Cardiac muscle cell (in vitro differentiated cells and primary cell): ENCODE data around the gene C2CD3. TPM values are rescaled to one million over a fixed set of nuclear protein-coding genes. Genes with fewer than 3 reads are reported as not detected.

Experiments used
- DNase-seq, 2 donors: peaks; one replicate each; pipeline versions ENCODE4 v3.0.0 to v3.0.0-alpha.2; 2010 to 2017; ENCODE audit warnings: low read depth in 1 of 2, low spot score in 1 of 2
- H3K27ac ChIP-seq: fragments of 200-600 bp; sonication (generic); 2 replicates; pipeline ENCODE4 v1.5.1; 2016
- H3K27me3 ChIP-seq: fragments of 200-600 bp; sonication (generic); 2 replicates; pipeline ENCODE4 v1.6.0; 2016; ENCODE audit warnings: control low read depth
- H3K36me3 ChIP-seq: fragments of 200-600 bp; sonication (generic); 2 replicates; pipeline ENCODE4 v1.5.1; 2016; ENCODE audit warnings: control low read depth
- H3K4me1 ChIP-seq: fragments of 200-600 bp; sonication (generic); 2 replicates; pipeline ENCODE4 v1.8.1; 2017; ENCODE audit warnings: low read depth, mild to moderate bottlenecking, mixed run types
- H3K4me3 ChIP-seq: fragments of 200-600 bp; sonication (generic); 2 replicates; pipeline ENCODE4 v1.5.1; 2016; ENCODE audit warnings: mild to moderate bottlenecking
- H3K9me3 ChIP-seq: fragments of 200-600 bp; sonication (generic); 2 replicates; pipeline ENCODE4 v1.5.1; 2017; ENCODE audit warnings: low read depth, mild to moderate bottlenecking, control low read depth
- polyA plus RNA-seq: library from polyadenylated mRNA; unstranded; fragments of >200 nt; fragmentation: Nextera tagmentation; extraction: Ambion mirVana; gene quantifications from 2 replicates; pipeline ENCODE4 v1.2.1, GENCODE V29; 2016
- total RNA-seq: library from RNA; depleted of rRNA; stranded (reverse); fragments of >200 nt; gene quantifications from 2 replicates; pipeline ENCODE4 v1.2.3, GENCODE V29; 2016
- TF ChIP-seq, protein P1 (sequence below): IDR thresholded peaks from 2 replicates; pipeline ENCODE4 v1.5.1; 2012; ENCODE audit warnings: low read depth, mild to moderate bottlenecking, low read length

The C2CD3 gene
- total and polyA plus RNA-seq, 2 experiments from 2014 or later: 10.2 to 13.3 TPM

DNA sequence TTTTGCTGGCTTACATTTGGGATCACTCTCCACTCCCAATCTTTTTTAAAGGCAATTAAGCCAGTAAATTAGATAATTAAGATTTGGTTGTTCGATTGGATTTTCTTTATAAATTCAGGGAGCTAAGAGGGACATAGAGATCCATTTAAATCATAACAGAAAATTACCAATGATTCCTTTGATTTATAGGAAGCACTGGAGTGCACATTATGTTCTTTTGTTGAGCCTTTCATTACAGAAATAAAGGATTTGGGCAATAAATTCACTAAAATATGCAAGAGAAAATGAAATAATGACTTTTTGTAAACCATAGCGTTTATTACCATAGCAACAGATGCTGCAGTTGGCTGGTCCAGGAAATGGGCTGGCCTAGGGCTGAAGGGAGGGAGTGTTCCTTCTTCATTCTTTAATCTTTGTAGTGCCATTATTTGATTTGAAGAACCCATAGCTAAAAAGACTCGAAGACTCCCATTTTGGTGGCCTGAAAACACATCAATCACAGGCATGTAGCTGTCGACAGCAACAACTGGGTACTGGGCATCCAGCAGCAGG, 73.0 kb downstream of the C2CD3 start:
- no peak for DNase-seq
- H3K9me3 ChIP-seq: no peaks in the 10 kb centered on the region
- H3K27ac ChIP-seq: no peak overlapping the region
- H3K4me1 ChIP-seq: no peaks in the 10 kb centered on the region
- H3K36me3 ChIP-seq: peaks cover 28% of the 10 kb centered on the region
- TF ChIP-seq, protein P1, sequence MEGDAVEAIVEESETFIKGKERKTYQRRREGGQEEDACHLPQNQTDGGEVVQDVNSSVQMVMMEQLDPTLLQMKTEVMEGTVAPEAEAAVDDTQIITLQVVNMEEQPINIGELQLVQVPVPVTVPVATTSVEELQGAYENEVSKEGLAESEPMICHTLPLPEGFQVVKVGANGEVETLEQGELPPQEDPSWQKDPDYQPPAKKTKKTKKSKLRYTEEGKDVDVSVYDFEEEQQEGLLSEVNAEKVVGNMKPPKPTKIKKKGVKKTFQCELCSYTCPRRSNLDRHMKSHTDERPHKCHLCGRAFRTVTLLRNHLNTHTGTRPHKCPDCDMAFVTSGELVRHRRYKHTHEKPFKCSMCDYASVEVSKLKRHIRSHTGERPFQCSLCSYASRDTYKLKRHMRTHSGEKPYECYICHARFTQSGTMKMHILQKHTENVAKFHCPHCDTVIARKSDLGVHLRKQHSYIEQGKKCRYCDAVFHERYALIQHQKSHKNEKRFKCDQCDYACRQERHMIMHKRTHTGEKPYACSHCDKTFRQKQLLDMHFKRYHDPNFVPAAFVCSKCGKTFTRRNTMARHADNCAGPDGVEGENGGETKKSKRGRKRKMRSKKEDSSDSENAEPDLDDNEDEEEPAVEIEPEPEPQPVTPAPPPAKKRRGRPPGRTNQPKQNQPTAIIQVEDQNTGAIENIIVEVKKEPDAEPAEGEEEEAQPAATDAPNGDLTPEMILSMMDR: no peak
- no peak overlapping the region for H3K4me3 ChIP-seq
- H3K27me3 ChIP-seq: no peaks in the 10 kb centered on the region

DNA sequence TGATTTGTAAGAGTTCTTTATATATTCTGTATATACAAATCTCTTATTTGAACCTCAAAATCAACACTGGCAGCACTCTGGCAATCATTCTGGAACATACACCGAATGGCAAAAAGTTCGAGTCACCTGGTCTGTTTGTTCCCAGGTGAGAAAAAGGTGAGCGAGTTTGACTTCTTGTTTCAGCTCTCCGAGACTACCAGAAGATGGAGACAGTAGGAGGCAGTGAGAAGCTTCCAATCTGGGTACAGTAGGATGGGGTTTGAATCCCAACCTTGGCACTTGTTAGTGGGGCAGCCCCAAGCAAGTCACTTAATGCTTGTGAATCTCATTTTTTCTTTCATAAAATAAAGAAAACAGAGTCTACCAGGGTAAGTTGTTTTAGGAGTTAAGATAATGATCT, 76.4 kb downstream of the C2CD3 start:
- DNase-seq: no peak

DNA sequence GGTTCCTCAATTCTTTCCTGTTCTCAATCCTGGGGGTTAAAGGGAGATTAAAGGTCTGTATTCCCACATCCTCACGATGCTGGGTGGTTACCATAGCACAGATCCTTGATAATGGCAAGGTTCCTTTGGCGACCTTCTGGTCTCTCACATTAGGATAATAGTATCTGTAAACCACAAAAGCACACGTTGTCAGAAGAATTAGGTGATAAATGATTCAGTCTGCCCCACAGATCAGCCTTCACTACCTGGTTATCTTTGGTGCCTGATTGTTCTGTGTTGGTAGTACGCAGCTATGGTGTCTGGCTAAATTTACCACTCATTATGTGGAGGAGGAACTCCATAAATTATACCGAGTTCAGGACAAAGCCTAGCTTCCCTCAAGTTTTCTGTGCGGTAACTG, 78.4 kb downstream of the C2CD3 start:
- TF ChIP-seq, protein P1: no peak
- H3K4me3 ChIP-seq: no peak overlapping the region
- H3K27ac ChIP-seq: no peak overlapping the region
- H3K4me1 ChIP-seq: no peaks in the 10 kb centered on the region
- peaks cover 38% of the 10 kb centered on the region for H3K36me3 ChIP-seq
- DNase-seq: no peak
- no peaks in the 10 kb centered on the region for H3K9me3 ChIP-seq
- no peaks in the 10 kb centered on the region for H3K27me3 ChIP-seq

More for the DNA sequence above, 76.4 kb downstream of the C2CD3 start:
- TF ChIP-seq, protein P1: no peak
- Histone ChIP-seq H3K27me3 (no peaks in the 10 kb centered on the region), H3K4me3 (no peak overlapping the region), H3K27ac (no peak overlapping the region), H3K4me1 (no peaks in the 10 kb centered on the region), H3K9me3 (no peaks in the 10 kb centered on the region), H3K36me3 (peaks cover 31% of the 10 kb centered on the region)

DNA sequence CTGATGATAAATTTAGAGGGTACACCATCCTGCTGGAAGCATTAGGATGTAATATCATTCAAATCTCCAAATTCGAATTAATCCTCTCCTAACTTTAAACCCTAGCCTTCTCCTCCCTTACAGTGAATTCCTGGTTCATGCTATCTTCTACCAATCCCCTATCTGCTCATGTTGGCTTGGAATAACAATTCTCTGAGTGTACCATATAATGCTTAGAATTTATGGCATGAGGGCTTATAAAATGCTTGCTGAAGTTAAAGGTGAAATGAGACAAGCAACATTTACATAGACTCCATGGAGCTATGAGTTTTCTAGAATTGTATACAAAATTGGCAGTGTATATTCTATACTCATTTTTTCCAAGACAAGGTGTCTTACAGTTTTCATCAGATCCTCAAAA, 79.3 kb downstream of the C2CD3 start:
- no peak overlapping the region for H3K27ac ChIP-seq
- no peaks in the 10 kb centered on the region for H3K9me3 ChIP-seq
- TF ChIP-seq, protein P1: no peak
- no peak for DNase-seq
- H3K4me3 ChIP-seq: no peak overlapping the region
- H3K36me3 ChIP-seq: peaks cover 42% of the 10 kb centered on the region
- no peaks in the 10 kb centered on the region for H3K4me1 ChIP-seq
- no peaks in the 10 kb centered on the region for H3K27me3 ChIP-seq

DNA sequence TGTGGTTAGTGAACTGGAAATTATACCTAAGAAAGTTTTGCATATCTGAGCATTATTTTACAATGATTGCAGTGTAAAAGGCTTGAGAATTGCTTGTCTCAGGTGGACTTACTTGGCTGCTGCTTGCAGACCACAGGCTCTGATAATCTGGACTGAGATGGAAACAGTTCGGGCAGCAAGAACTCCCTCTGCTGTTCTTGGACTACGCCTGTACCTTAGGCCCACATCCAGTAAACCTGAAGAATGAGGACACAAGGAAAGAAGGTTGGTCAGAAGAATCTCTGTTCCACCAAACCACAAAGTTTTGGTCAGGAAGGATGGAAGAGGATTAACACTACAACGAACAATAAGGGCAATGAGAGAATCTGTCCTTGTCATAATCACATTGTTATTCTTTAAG, 80.1 kb downstream of the C2CD3 start:
- TF ChIP-seq, protein P1: peak; percentile 25
- Histone ChIP-seq H3K27me3 (no peaks in the 10 kb centered on the region), H3K4me1 (no peaks in the 10 kb centered on the region), H3K36me3 (peaks cover 40% of the 10 kb centered on the region), H3K27ac (no peak overlapping the region), H3K9me3 (no peaks in the 10 kb centered on the region), H3K4me3 (no peak overlapping the region)
- DNase-seq: peak in 1 of 2 donors; percentile 33
